GM19328 (cell line): ENCODE measurements around the gene ZFAND2B.

ENCODE experiments used
- ATAC-seq: cut with Tn5 transposase; IDR thresholded peaks from one replicate; pipeline ENCODE4 v1.9.1; 2021; ENCODE audit warnings: mild to moderate bottlenecking, moderate library complexity; ENCODE audit not compliant: unreplicated experiment

The ZFAND2B gene

GRCh38 chr2:219204425-219205164 is 2.0 kb upstream of the ZFAND2B start:
- ATAC-seq = no peak

GRCh38 chr2:219205165-219205538 is 1.4 kb upstream of the ZFAND2B start:
- no peak for ATAC-seq

DNA sequence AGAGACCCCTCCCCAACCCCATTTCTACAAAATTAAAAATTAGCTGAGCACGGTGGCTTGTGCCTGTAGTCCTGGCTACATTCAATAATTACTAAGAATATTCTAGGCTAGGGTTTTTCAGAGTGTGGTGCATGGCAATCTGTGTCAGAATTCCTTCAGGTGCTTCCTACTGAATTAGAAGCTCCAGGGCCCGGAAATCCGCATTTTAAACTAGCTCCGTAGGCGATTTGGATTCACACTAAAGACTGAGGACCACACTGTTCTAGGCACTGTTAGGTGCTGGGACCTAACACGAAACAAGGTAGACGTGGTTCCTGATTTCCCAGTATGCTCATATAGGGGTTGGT is 628 bp upstream of the ZFAND2B start:
- no peak for ATAC-seq

- ATAC-seq = no peak
These were observed 727 bp downstream of the ZFAND2B start for GRCh38 chr2:219207134-219207883.

DNA sequence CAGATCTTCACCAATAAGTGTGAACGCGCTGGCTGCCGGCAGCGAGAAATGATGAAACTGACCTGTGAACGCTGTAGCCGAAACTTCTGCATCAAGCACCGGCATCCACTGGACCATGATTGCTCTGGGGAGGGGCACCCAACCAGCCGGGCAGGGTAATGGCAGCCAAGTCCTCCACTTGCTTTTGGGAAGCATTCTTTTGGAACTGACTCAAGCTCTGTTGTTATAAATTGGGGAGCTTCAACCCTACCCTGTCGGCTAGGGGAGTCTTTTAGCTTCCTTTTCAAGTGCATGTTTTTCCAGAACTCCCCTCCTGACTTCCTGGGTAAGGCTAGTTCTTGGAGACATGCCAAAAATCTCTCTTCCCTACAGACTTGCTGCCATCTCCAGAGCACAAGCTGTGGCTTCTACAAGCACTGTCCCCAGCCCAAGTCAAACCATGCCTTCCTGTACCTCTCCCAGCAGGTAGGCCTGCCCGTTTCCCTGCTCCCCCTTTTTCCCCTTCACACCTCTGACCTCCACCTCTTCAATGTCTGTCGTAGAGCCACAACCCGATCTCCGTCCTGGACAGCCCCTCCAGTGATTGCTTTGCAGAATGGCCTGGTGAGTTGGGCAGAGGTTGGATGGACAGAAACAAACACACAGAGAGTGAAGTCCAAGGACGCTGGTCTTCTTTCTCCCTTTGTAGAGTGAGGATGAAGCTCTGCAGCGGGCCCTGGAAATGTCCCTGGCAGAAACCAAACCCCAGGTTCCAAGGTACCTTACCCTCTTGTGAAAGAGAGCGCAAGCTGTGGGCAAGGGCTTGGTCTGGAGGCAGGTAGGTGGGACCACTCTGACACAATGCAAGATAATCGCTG is 1.5 kb downstream of the ZFAND2B start:
- ATAC-seq = no peak

DNA sequence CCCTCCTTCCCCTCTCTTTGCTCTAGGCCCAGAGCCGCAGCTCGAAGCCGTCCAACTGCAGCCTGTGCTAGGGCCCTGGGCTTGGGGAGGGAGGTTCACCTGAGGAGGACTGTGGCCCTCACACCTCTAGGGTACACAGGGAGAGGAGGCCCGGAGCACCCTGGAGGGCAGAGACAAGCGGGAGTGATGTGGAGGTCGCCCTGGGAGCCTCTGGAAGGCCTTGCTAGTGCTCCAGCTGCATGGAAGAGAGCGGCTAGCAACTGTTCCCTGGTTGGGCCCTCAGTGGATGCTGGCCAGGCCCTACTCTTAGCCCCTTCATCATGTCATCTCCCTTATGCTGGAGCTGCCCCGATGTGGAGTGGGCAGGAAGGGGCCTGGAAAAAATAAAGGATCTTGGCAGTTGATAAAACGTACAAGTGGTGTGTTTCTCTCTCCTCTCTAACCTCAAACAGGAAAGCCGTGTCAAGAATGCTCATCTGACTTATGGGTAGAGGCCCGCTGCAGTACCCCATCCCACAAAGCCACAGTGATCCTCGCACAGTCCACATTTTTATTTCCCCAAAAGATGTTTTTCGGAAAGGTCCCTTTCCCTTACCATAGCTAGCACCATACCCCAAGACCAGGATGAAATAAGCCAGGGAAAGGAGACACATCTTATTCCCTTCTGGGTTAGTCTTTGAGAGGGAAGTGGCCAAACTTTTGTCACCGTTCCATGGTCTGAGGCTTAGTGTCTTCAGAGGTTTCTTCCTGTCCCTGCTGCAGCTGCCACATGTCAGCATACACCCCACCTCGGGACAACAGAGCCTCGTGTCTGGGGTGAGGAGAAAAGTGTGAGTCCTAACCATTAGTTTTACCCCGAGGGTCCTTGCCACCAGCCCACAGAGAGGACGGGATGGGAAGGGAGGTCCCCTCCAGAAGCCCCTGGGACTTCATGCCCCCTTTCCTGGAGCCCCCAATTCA is 2.9 kb downstream of the ZFAND2B start:
- ATAC-seq = no peak

- no peak for ATAC-seq
These were observed 3.8 kb downstream of the ZFAND2B start for GRCh38 chr2:219210196-219210885.

DNA sequence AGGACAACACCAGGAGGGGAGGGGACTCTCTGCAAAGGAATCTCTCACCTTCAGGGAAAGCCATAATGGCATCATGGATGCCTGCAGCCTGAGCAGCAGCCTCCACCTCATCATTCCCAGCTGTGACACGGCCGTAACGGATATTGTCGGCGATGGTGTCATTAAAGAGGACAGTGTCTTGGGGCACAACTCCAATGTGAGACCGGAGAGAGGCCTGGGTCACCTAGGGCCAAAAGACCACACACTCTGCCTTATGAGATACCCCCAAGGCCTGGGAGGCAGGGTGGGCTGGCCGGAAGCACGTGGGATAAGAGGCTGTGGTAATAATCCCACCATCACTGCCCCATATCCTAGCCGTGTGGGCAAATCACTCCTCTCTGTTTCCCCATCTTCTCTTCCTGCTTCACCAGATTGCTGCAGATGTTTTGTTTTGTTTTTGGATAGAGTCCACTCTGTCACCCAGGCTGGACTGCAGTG is 4.3 kb downstream of the ZFAND2B start:
- no peak for ATAC-seq

GRCh38 chr2:219213026-219213415 is 6.4 kb downstream of the ZFAND2B start:
- ATAC-seq = no peak

DNA sequence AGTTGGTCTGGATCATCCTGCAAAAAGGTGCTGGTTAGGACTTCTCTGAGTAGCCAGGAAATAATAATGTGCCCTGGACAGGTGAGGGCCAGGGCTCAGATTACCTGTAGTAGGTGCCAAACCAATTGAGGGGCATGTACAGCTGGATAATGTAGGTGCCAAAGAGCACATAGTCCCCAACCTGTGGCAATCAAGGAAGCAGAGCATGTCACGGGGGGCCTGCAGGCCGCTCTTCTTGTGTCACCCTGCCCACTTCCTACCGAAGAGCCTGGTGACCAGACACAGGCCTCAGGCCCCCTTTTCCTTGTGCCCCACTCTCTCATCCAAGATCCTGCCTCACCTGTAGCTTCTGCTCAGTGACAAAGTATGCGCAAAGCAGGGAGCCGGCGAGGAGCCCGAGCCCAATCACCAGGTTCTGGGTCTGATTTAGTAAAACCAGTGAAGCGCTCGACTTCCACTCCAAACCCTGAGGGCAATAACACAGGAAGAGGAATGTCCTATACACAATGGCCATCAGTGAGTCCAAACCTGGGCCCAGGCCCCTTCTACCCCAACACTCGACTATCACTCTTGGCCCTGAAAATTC is 7.0 kb downstream of the ZFAND2B start:
- no peak for ATAC-seq

DNA sequence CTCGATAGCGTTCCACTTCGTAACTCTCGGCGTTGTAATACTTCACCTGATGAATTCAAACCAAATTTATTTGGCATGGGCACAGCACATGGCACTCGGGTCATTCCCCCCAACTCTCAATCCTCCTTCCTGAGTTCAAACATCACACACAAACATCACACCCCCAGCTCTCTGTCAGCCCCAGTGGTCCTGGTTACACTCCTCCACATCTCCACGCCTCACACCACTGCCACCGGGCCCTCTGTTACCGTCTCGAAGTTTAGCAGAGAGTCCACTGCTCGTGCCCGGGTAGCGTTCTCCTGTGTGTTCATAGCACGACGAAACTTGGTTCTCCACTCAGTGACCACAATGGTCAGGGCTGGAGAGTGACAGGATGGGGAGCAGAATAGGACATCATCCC is 7.6 kb downstream of the ZFAND2B start:
- no peak for ATAC-seq

DNA sequence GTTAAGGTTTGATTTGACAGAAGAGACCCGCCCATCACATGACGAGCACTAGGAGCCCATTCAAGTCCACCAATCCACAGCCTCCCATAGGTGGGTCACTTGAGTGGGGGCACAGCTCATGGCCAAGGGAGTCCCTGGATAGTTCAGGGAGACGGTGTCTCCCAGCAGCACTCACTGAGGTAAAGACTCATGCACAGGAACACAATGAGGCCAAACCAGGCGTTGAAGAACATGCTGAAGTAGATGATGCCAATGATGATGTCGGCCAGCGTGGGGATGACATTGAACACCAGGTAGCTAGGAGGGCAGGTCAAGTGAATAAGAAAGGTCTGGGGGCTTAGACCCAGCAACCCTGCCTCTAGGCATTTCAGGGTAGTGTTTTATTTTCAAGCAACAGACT is 8.2 kb downstream of the ZFAND2B start:
- no peak for ATAC-seq

DNA sequence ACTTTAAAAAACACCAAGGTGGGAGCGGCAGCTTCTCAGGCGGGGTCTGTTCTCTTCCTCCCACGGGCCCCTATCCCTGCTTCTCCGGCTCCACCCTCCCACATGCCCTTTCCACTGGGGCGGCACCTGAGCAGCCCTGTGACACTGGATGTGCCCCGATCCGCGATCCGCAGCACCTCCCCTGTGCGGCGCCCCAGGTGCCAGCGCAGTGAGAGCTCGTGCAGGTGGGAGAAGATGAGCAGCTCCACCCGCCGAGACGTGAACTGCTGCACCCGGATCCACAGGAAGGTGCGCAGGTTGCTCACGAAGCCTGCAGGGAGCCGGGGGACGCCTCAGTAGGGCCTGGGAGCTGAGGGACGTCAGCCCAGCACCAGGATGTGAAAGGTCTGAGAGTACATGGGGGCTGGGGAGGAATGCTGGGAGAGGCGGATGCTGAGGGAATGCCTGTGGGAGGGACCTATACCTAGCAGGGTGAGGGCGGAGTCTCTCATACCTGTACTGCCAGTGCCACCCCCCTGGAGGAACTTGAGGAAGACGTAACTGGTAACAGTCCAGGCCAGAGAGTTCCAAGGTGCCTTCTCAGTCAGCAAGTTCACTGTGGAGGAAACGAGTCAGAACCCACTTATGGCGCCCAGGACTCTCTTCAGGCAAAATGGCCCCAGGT is 9.4 kb downstream of the ZFAND2B start:
- no peak for ATAC-seq

DNA sequence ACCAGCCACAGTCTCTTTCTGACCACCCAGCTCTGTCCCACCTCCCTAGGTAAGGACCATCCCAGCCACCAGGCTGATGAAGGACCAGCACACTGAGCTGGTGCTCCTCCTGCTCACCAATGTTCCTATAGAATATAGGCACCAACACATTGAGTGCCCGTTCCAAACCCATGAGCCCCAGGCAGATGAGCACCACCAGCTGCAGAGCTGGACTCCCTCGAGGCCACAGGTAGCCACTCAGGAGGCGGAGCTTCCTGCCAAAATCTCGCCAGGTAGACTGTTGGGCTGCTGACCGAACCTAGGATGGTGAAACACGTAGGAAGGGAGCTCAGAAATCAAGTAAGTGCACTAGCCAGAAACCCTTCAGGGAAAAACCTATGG is 9.9 kb downstream of the ZFAND2B start:
- no peak for ATAC-seq

DNA sequence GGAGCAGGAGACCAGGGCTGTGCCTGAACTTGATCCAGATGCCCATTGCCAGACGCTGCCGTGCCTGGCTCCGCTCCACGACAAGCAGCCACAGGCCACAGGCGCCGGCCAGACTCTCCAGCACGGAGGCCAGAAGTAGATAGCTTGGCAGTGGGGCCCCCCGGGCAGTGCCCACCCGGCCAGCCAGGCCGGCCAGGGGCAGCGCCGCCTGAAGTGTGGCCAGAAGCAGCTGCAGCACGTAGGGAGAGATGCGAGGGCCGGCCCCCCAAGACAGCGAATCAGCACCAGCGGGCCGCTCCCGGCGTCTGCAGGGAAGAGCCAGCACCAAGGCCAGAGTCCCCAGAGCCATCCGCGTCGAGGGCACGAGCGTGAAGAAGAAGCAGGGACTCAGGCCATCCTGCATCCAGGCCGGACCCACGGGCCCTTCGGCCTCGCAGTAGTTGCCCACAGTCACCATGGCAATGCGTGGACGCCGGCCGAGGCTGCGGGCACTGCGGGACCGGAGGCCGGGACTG is 11.7 kb downstream of the ZFAND2B start:
- peak; percentile 28 for ATAC-seq

GRCh38 chr2:219218732-219219701 is 12.4 kb downstream of the ZFAND2B start, which contains the start of gene ABCB6:
ABCB6 (minus strand) TSS chr2:219218958; CDS start chr2:219218673, 285 bp downstream.
- peak; percentile 67 for ATAC-seq

- ATAC-seq = no peak
These were observed 13.4 kb downstream of the ZFAND2B start for GRCh38 chr2:219219784-219220532.
